ENCODE measurements around the gene AMOT. TPM values are rescaled to one million over a fixed set of nuclear protein-coding genes. Genes with fewer than 3 reads are reported as not detected.

AMOT gene
- total RNA-seq, 2 experiments from 2014 or later = 1.5 TPM

- Mint-ChIP-seq H3K27me3 (ENCODE audit: low read depth) (no peaks in the 10 kb centered on the region), H3K4me1 (ENCODE audit: low read depth) (no peaks in the 10 kb centered on the region), H3K36me3 (ENCODE audit: low read depth) (no peaks in the 10 kb centered on the region), H3K27ac (no peak overlapping the region), H3K9me3 (no peaks in the 10 kb centered on the region), H3K4me3 (no peak overlapping the region)
- no peak for DNase-seq
- intact Hi-C loops (cut with micrococcal nuclease) = no loop called here
- CTCF ChIA-PET = no interaction called here
Observed at GRCh38 chrX:112834031-112834845, 6.4 kb downstream of the AMOT start.

- Mint-ChIP-seq H3K27ac (no peak overlapping the region), H3K4me3 (no peak overlapping the region), H3K36me3 (ENCODE audit: low read depth) (no peaks in the 10 kb centered on the region), H3K4me1 (ENCODE audit: low read depth) (no peaks in the 10 kb centered on the region), H3K9me3 (no peaks in the 10 kb centered on the region), H3K27me3 (ENCODE audit: low read depth) (no peaks in the 10 kb centered on the region)
- intact Hi-C loops (cut with micrococcal nuclease) = no loop called here
- CTCF ChIA-PET = no interaction called here
- no peak for DNase-seq
Observed at GRCh38 chrX:112832481-112833095, 8.0 kb downstream of the AMOT start.

DNA sequence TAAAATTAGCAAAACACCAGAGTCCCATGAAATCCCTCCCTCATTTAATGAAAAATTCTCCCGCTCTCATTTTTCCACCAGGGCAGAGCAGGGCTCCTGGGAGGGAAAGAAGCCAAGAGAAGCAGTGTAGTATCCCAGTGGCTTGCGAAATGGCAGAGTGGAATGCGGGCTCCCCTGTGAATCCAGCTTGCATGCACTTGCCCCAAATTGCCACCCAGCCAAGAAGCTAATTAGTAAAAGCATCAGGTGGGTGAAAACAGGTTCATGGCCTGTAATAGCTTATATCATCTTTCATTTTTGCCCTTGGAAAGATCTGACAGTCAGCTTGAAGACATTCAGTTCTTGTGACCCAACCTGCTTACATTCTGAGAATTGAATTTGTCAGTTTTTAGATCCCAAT, 10.1 kb downstream of the AMOT start:
- Mint-ChIP-seq H3K27me3 (ENCODE audit: low read depth) (no peaks in the 10 kb centered on the region), H3K36me3 (ENCODE audit: low read depth) (no peaks in the 10 kb centered on the region), H3K27ac (no peak overlapping the region), H3K9me3 (no peaks in the 10 kb centered on the region), H3K4me3 (no peak overlapping the region), H3K4me1 (ENCODE audit: low read depth) (no peaks in the 10 kb centered on the region)
- no peak for DNase-seq
- intact Hi-C loops (cut with micrococcal nuclease) = no loop called here
- CTCF ChIA-PET = no interaction called here

GRCh38 chrX:112827292-112827903, 13.2 kb downstream of the AMOT start:
- intact Hi-C loops (cut with micrococcal nuclease) = no loop called here
- Mint-ChIP-seq H3K36me3 (ENCODE audit: low read depth) (no peaks in the 10 kb centered on the region), H3K4me1 (ENCODE audit: low read depth) (no peaks in the 10 kb centered on the region), H3K9me3 (no peaks in the 10 kb centered on the region), H3K4me3 (no peak overlapping the region), H3K27me3 (ENCODE audit: low read depth) (no peaks in the 10 kb centered on the region), H3K27ac (no peak overlapping the region)
- DNase-seq = no peak
- CTCF ChIA-PET = no interaction called here

- no peaks in the 10 kb centered on the region for H3K4me1 Mint-ChIP-seq (ENCODE audit: low read depth)
- CTCF ChIA-PET = no interaction called here
- no peak overlapping the region for H3K4me3 Mint-ChIP-seq
- no peak for DNase-seq
- no peaks in the 10 kb centered on the region for H3K27me3 Mint-ChIP-seq (ENCODE audit: low read depth)
- H3K9me3 Mint-ChIP-seq = no peaks in the 10 kb centered on the region
- H3K27ac Mint-ChIP-seq = no peak overlapping the region
- intact Hi-C loops (cut with micrococcal nuclease) = no loop called here
- no peaks in the 10 kb centered on the region for H3K36me3 Mint-ChIP-seq (ENCODE audit: low read depth)
Observed at GRCh38 chrX:112826023-112826422, 14.6 kb downstream of the AMOT start.

DNA sequence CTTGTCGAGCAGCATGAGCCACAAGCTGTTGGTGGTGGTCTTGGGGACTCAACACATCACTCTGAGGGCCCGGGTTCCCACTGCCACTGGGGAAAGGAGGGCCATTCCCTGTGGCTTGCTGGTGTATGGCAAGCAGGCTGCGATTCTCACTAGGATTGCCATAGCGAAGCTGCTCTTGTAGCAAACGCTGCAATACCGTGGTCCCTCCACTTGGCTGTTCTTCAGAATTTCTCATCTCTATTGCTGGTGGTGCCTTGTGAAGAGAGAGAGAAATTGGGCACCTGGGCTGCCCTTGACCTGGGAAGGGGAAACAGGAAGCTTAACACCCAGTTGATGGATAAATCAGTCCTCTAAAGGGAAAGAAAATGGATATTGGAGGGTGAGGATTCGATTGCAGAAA, 17.7 kb downstream of the AMOT start:
- Mint-ChIP-seq H3K9me3 (no peaks in the 10 kb centered on the region), H3K4me3 (no peak overlapping the region), H3K4me1 (ENCODE audit: low read depth) (peaks cover 4% of the 10 kb centered on the region), H3K27me3 (ENCODE audit: low read depth) (no peaks in the 10 kb centered on the region), H3K27ac (no peak overlapping the region), H3K36me3 (ENCODE audit: low read depth) (no peaks in the 10 kb centered on the region)
- CTCF ChIA-PET = no interaction called here
- DNase-seq = no peak
- intact Hi-C loops (cut with micrococcal nuclease) = no loop called here

DNA sequence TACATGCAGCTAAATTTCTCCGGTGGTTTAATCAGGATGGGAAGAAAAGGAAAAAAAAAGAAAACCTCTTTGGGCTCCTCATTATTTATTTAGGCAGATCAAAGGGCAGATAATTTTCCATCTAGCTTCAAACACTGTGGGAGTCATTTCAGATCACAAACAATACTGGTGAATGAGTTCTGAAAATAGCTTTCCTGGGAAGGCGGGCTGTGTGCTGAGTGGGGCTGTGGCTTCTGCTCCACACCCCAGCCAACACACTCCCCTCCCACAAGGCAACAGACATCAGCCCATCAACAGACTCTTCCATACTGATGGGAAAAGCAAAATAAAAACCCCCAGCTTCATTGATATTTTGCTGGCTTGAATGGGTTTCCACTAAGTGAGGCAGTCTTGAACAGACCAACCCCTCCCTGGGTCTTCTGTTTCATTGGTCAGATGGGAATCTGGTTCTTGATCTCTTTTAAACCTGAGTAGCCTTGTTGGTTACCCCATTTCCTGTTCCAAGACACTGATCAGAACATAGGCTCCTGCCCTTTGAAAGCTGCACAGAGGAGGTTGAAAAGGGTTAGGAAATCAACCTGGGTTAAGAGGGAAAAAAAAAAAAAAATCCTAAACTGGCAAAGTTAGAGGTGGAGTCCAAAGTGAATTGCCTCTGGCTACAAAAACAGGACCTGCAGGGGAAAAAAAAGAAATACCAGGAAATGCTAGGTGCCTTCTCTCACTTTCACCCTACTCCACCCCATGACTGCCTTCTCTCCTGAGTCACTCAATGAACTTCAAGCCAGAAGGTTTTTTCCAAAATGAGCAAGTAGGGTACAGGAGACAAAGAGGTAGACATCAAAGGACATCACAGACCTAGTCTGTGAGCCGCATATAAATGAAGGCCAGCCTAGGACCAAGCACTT, 20.0 kb downstream of the AMOT start:
- no peak for DNase-seq
- intact Hi-C loops (cut with micrococcal nuclease) = no loop called here
- Mint-ChIP-seq H3K9me3 (no peaks in the 10 kb centered on the region), H3K36me3 (ENCODE audit: low read depth) (no peaks in the 10 kb centered on the region), H3K4me1 (ENCODE audit: low read depth) (peaks cover 4% of the 10 kb centered on the region), H3K27ac (no peak overlapping the region), H3K27me3 (ENCODE audit: low read depth) (no peaks in the 10 kb centered on the region), H3K4me3 (no peak overlapping the region)
- CTCF ChIA-PET = no interaction called here

DNA sequence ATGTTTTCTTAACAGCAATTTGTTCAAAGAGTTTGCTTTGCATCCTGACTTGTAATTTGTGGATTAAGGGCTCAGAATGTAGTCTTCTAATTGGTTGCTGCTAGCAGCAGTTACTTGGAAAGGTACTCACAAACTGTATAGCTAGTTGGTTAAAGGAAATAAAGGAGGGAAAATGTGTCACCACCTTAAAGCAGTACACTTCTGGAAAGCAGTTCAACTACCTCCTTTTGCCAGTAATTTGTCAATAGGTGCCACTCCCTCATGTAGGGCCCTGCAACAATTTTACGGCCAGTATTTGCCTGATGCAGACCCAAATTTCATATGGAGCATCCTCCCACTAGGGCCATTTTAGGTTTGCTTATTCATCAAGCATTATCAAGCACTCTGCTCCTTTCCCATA, 20.8 kb downstream of the AMOT start:
- H3K4me1 Mint-ChIP-seq (ENCODE audit: low read depth) = peaks cover 4% of the 10 kb centered on the region
- H3K9me3 Mint-ChIP-seq = no peaks in the 10 kb centered on the region
- intact Hi-C loops (cut with micrococcal nuclease) = no loop called here
- no peaks in the 10 kb centered on the region for H3K36me3 Mint-ChIP-seq (ENCODE audit: low read depth)
- CTCF ChIA-PET = no interaction called here
- no peak overlapping the region for H3K4me3 Mint-ChIP-seq
- no peaks in the 10 kb centered on the region for H3K27me3 Mint-ChIP-seq (ENCODE audit: low read depth)
- no peak overlapping the region for H3K27ac Mint-ChIP-seq
- DNase-seq = no peak

DNA sequence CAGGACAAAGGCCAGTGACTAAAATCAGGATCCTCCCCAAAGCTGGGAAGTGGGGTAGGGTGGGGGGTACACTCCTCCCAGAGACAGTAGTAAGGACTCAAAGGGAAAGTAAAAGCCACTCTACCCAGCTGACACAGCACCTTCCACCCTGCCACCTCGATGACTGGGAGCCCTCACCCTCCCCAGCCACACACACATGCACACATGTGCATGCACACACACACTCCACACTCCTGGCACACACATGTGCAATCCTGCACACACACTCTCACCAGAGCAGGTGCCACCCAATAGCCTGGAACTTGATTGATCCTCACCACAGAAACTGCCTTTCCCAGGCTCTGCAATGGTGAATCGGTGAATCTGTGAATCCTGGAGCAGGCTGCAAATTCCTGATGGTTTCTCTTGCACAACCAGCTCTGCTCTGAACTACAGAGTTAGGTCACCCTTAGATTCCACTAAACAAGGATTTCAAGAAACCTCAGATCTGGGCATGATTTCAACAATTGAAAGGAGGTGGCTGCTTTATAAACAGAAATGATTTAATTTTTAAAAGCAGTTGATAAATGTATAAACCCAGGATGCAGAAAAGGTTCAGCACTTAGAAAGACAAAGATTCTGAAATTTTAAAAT, 21.5 kb downstream of the AMOT start:
- Mint-ChIP-seq H3K36me3 (ENCODE audit: low read depth) (no peaks in the 10 kb centered on the region), H3K4me1 (ENCODE audit: low read depth) (peaks cover 4% of the 10 kb centered on the region), H3K9me3 (no peaks in the 10 kb centered on the region), H3K27ac (no peak overlapping the region), H3K27me3 (ENCODE audit: low read depth) (no peaks in the 10 kb centered on the region), H3K4me3 (no peak overlapping the region)
- DNase-seq = no peak
- CTCF ChIA-PET = no interaction called here
- intact Hi-C loops (cut with micrococcal nuclease) = no loop called here

DNA sequence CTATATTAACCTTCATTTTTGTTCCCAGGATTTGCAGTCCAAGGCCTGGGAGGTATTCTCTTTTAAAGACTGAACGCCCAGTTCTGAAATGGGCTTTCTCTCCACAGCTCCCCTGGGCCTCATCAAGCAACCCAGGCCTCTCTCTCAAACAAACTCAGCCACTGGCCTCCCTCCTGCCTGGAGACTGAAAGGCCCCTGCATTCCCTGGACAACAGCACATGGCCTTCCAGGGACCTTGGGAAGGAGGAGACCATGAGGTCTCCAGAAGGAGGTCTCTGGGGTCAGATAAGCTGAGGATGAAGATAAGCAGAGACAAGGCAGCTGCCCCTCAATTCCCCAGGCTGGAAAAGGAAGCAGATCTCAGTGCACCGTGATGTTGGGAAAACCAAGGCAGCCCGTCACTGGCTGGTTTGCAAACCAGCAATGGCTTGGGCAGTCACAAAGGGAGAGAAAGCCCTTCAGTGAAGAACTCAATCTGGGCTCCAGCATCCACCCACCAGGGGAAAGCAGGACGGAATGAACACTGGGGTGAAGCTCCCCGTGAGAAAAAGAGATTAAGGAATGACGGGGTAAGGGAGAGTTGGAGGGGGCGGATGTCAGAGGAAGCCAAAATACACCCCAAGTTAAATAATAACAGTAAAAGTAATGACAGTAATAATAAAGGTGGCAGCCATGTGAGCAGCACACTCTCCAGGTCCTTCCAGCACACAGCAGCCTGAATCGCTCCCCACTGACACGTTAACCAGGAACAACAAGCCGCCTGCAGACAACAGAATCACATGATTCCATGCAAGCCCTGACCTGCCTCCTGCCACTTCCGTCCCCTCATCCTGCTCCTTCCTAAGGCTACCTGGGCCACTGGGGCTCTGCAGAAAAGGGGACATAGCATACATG, 22.3 kb downstream of the AMOT start:
- no peak for DNase-seq
- Mint-ChIP-seq H3K27me3 (ENCODE audit: low read depth) (no peaks in the 10 kb centered on the region), H3K4me3 (no peak overlapping the region), H3K27ac (no peak overlapping the region), H3K9me3 (no peaks in the 10 kb centered on the region), H3K36me3 (ENCODE audit: low read depth) (no peaks in the 10 kb centered on the region), H3K4me1 (ENCODE audit: low read depth) (peaks cover 4% of the 10 kb centered on the region)
- intact Hi-C loops (cut with micrococcal nuclease) = no loop called here
- CTCF ChIA-PET = no interaction called here

DNA sequence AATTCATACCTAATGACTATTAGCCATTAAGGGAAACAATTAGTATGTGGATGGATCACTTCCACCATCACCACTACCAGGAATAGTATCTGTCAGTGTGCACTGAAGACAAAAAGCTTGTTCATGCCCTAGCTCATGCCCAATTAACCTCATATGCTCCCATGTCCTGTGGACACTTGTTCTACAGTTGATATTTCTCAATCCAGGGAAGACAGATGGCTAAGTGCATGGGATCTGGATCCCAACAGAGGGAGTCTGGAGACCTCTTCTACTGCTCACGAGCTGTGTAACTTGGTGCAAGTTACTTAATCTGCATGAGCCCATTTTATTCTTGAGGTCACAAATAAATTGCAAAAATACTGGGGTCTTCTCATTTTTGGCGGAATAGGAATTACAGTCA, 23.7 kb downstream of the AMOT start:
- Mint-ChIP-seq H3K36me3 (ENCODE audit: low read depth) (no peaks in the 10 kb centered on the region), H3K27ac (no peak overlapping the region), H3K4me1 (ENCODE audit: low read depth) (peaks cover 4% of the 10 kb centered on the region), H3K27me3 (ENCODE audit: low read depth) (no peaks in the 10 kb centered on the region), H3K4me3 (no peak overlapping the region), H3K9me3 (no peaks in the 10 kb centered on the region)
- CTCF ChIA-PET = no interaction called here
- no peak for DNase-seq
- intact Hi-C loops (cut with micrococcal nuclease) = no loop called here

All from activated naive CD4-positive, alpha-beta T cell treated with anti-CD3 and anti-CD28 coated beads for 36 hours (primary cell).